Gastroesophageal sphincter (tissue), 4 donors: Measurements from ENCODE around the gene TSPAN15. TPM values are rescaled to one million over a fixed set of nuclear protein-coding genes. Genes with fewer than 3 reads are reported as not detected.

Experiments
- ATAC-seq: fragments of 150-250 bp; one replicate; pipeline ENCODE4 v1.9.1; 2016; ENCODE audit warnings: mild to moderate bottlenecking, moderate library complexity
- H3K27ac ChIP-seq, 4 donors: fragments of 200-600 bp; sonication (generic) in 3 of 4; 1 replicate in 3 of 4; 2 replicates in 1 of 4; pipeline ENCODE4 v1.5.1; 2016 to 2019
- H3K27me3 ChIP-seq: fragments of 200-600 bp; sonication (generic); one replicate; pipeline ENCODE4 v1.5.1; 2019
- H3K36me3 ChIP-seq, 2 donors: fragments of 200-600 bp; sonication (generic); one replicate each; pipeline ENCODE4 v1.5.1; 2019; ENCODE audit warnings: control low read depth in 1 of 2
- H3K4me1 ChIP-seq, 3 donors: fragments of 200-600 bp; sonication (generic); 1 replicate in 2 of 3; 2 replicates in 1 of 3; pipeline ENCODE4 v1.5.1; 2016 to 2019; ENCODE audit warnings: control low read depth in 2 of 3
- H3K4me3 ChIP-seq, 2 donors: fragments of 200-600 bp; sonication (generic); one replicate each; pipeline ENCODE4 v1.5.1; 2019; ENCODE audit warnings: mild to moderate bottlenecking in 1 of 2, moderate library complexity in 1 of 2
- H3K9me3 ChIP-seq, 3 donors: fragments of 200-600 bp; sonication (generic); one replicate each; pipeline ENCODE4 v1.5.1; 2017 to 2019; ENCODE audit warnings: control low read depth in 2 of 3
- CTCF ChIP-seq, 4 experiments: fragments of 200-600 bp in 2 of 4; fragments of 450-650 bp in 2 of 4; sonication (generic) in 1 of 4; IDR thresholded peaks; one replicate each; pipeline ENCODE4 v1.5.1; 2017 to 2019; ENCODE audit warnings: antibody characterized with exemption in 4 of 4, mild to moderate bottlenecking in 2 of 4, moderate library complexity in 2 of 4
- EP300 ChIP-seq: sonication (generic); formaldehyde crosslinking; IDR thresholded peaks from one replicate; pipeline ENCODE4 v1.6.1; 2017; ENCODE audit warnings: antibody characterized with exemption, mild to moderate bottlenecking
- POLR2A ChIP-seq, 2 donors: fragments of 450-650 bp; IDR thresholded peaks; one replicate each; pipeline ENCODE4 v1.6.1; 2017; ENCODE audit warnings: antibody characterized with exemption in 2 of 2, mild to moderate bottlenecking in 2 of 2, moderate library complexity in 1 of 2
- POLR2AphosphoS5 ChIP-seq: sonication (generic); formaldehyde crosslinking; IDR thresholded peaks from one replicate; pipeline ENCODE4 v1.6.1; 2017; ENCODE audit warnings: antibody characterized with exemption
- WGBS, 2 donors: methylation state at CpG; one replicate each; pipeline ENCODE4 v1.1.5; 2018; ENCODE audit warnings: low coverage in 1 of 2; 5-methylcytosine and 5-hydroxymethylcytosine counted together
- total RNA-seq, 4 donors: library from RNA; depleted of rRNA; stranded (reverse); fragments of >200 nt; gene quantifications; one replicate each; pipeline ENCODE4 v1.1.0, GENCODE V29; 2016

Gene TSPAN15
- total RNA-seq, 4 donors from 2014 or later, result 51.9 to 66.7 (median 58.1) TPM

GRCh38 chr10:69477968-69478597 lies 26.8 kb downstream of the TSPAN15 start:
- Histone ChIP-seq H3K27me3 (no peaks in the 10 kb centered on the region), H3K9me3 (no peaks in the 10 kb centered on the region), H3K4me3 (no peak overlapping the region), H3K27ac (peak overlapping the region; percentile 60 to 90 (median 88)), H3K36me3 (no peaks in the 10 kb centered on the region), H3K4me1 (peaks cover 40 to 99% (median 64%) of the 10 kb centered on the region in 3 donors)
- TF ChIP-seq POLR2AphosphoS5 (no peak), CTCF (IDR thresholded peaks at IDR 0.05) (no peak), EP300 (no peak), POLR2A (IDR thresholded peaks at IDR 0.05) (no peak)
- no peak for ATAC-seq
- 79 to 80% methylated on average over 3 to 6 of the region's 8 CpGs for WGBS, 2 donors

- peak; percentile 63 for TF ChIP-seq POLR2AphosphoS5
- TF ChIP-seq CTCF (IDR thresholded peaks at IDR 0.05), result no peak
Measured at GRCh38 chr10:69479240-69480067, 28.2 kb downstream of the TSPAN15 start.

DNA sequence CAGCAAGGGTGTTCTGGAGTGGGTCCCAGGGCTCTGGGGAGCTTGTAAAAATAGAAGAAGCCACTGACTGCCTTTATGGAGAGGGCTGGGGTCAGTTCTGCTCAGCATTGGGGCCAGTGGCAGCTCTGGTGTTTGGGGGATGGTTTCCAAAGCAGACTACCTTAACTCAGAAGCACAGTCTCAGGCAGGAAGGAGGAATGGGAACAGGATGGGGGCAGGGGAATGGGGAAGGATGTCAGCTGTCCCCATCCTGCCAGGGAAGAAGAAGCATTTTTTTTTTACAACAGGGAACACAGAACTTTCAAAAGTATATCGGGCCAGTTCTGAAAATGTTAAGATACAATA lies 28.8 kb downstream of the TSPAN15 start:
- no peak overlapping the region for H3K4me3 ChIP-seq
- no peaks in the 10 kb centered on the region for H3K27me3 ChIP-seq
- peak overlapping the region; percentile 82 to 90 (median 88) for H3K27ac ChIP-seq
- WGBS, 2 donors, result 0 to 11% methylated on average over 1 of the region's 1 CpG
- H3K36me3 ChIP-seq, result peaks cover 0 to 5% of the 10 kb centered on the region in 2 donors
- TF ChIP-seq EP300 (no peak), POLR2A (IDR thresholded peaks at IDR 0.05) (no peak)
- H3K9me3 ChIP-seq, result no peaks in the 10 kb centered on the region
- H3K4me1 ChIP-seq, result peaks cover 35 to 99% (median 56%) of the 10 kb centered on the region in 3 donors
- ATAC-seq, result no peak

More at GRCh38 chr10:69479240-69480067, 28.2 kb downstream of the TSPAN15 start:
- ATAC-seq, result peak; percentile 42
- Histone ChIP-seq H3K4me3 (no peak overlapping the region), H3K9me3 (no peaks in the 10 kb centered on the region), H3K27ac (peak overlapping the region; percentile 82 to 90 (median 88)), H3K36me3 (no peaks in the 10 kb centered on the region), H3K27me3 (no peaks in the 10 kb centered on the region), H3K4me1 (peaks cover 35 to 99% (median 62%) of the 10 kb centered on the region in 3 donors)
- 0 to 20% methylated on average over 1 of the region's 7 CpGs for WGBS, 2 donors

DNA sequence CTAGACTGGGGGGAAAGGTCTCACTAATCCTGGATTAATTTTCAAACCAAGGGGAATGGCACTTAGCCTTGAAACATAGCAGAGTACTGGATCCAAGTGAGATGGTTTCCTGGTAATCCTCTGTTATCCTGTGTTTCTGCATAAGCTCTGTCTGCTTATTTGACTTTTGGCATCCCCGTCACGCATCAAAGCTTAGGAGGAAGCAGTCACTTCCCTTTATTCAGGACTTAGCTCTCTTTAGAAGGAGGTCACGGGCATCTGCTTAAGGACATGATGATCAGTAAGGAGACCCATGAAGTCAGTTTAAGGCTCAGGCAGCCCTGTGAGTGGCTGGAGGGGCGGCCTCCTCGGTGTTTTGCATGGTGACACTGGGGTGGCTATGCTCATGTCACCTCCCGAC lies 30.0 kb downstream of the TSPAN15 start:
- ATAC-seq, result no peak
- peaks cover 30 to 100% (median 62%) of the 10 kb centered on the region in 3 donors for H3K4me1 ChIP-seq

DNA sequence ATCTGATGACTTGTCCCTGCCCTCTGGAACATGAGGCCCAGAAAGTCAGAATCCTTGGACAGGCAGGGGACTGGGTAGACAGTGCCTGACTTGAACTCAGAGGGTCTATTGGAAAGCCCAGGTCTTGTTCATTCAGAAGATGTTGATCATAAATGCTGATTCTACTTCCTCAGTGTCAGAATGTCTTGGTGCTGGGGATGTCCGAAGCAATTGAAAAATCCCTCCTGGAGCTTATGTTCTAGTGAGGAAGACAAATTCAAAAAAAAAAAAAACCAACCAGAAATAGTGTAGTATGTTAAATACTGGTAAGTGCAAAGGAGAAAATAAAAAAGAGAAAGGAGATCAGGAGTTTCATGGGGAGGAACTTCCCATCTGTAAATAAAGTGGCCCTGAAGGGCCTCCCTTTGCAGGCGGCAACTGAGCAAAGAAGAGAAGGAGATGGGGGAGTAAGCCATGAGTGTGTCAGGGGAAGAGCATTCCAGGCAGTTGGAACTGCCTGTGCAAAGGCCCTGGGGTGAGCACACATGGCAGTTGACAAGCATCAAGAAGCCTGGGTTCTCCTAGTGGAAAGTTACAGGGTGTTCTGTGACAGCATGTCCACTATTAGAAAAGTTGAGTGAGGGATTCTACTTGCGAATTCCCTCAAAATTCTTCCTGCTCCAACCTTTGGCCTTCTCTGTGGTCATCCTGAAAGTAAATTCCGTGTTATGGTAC lies 30.7 kb downstream of the TSPAN15 start:
- Histone ChIP-seq H3K4me1 (peaks cover 30 to 100% (median 68%) of the 10 kb centered on the region in 3 donors), H3K27ac (peak overlapping the region; percentile 82 to 90 (median 88)), H3K36me3 (peaks cover 0 to 10% of the 10 kb centered on the region in 2 donors), H3K9me3 (no peaks in the 10 kb centered on the region), H3K27me3 (no peaks in the 10 kb centered on the region), H3K4me3 (no peak overlapping the region)
- TF ChIP-seq CTCF (IDR thresholded peaks at IDR 0.05) (no peak), POLR2AphosphoS5 (no peak), EP300 (no peak), POLR2A (IDR thresholded peaks at IDR 0.05) (no peak)
- WGBS, 2 donors, result 77 to 85% methylated on average over 2 to 4 of the region's 4 CpGs
- ATAC-seq, result no peak

More for the DNA sequence above, 30.0 kb downstream of the TSPAN15 start:
- Histone ChIP-seq H3K27me3 (no peaks in the 10 kb centered on the region), H3K36me3 (peaks cover 0 to 10% of the 10 kb centered on the region in 2 donors), H3K4me3 (no peak overlapping the region), H3K9me3 (no peaks in the 10 kb centered on the region), H3K27ac (peak overlapping the region; percentile 82 to 90 (median 88))
- 18 to 50% methylated on average over 2 of the region's 6 CpGs for WGBS, 2 donors
- TF ChIP-seq POLR2A (IDR thresholded peaks at IDR 0.05) (no peak), POLR2AphosphoS5 (peak; percentile 86)
